Thyroid gland (tissue), 4 donors: ENCODE results near the gene STH.

Experiments used
- POLR2A ChIP-seq, 2 donors: fragments of 450-650 bp; IDR thresholded peaks; one replicate each; pipeline ENCODE4 v1.6.1; 2017; ENCODE audit warnings: antibody characterized with exemption in 2 of 2, mild to moderate bottlenecking in 2 of 2, moderate library complexity in 1 of 2
- TF ChIP-seq, protein P1 (sequence below), 6 experiments: fragments of 200-600 bp in 3 of 6; fragments of 450-650 bp in 3 of 6; sonication (generic) in 3 of 6; IDR thresholded peaks; one replicate each; pipeline ENCODE4 v1.5.1; 2016 to 2019; ENCODE audit warnings: antibody characterized with exemption in 6 of 6, mild to moderate bottlenecking in 2 of 6, inconsistent platforms in 1 of 6, moderate library complexity in 1 of 6

DNA sequence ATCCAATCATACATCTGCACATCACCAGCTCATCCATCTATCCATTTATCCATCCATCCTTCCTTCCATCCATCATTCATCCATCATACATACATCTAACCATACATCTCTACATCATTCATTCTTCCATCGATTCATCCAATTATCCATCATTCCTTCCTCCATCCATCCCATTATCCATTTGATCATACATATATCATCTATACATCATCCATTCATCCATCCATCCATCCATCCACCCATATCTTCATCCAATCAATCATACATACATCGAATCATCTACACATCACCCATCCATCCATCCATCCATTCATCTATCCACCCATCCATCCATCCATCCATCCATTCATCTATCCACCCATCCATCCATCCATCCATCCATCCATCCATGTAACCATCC lies 29.3 kb upstream of the STH start:
- TF ChIP-seq, protein P1, sequence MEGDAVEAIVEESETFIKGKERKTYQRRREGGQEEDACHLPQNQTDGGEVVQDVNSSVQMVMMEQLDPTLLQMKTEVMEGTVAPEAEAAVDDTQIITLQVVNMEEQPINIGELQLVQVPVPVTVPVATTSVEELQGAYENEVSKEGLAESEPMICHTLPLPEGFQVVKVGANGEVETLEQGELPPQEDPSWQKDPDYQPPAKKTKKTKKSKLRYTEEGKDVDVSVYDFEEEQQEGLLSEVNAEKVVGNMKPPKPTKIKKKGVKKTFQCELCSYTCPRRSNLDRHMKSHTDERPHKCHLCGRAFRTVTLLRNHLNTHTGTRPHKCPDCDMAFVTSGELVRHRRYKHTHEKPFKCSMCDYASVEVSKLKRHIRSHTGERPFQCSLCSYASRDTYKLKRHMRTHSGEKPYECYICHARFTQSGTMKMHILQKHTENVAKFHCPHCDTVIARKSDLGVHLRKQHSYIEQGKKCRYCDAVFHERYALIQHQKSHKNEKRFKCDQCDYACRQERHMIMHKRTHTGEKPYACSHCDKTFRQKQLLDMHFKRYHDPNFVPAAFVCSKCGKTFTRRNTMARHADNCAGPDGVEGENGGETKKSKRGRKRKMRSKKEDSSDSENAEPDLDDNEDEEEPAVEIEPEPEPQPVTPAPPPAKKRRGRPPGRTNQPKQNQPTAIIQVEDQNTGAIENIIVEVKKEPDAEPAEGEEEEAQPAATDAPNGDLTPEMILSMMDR (IDR thresholded peaks at IDR 0.05), result no peak
- TF ChIP-seq POLR2A (IDR thresholded peaks at IDR 0.05), result no peak
